ENCODE data around the gene CDKN2C. TPM values are rescaled to one million over a fixed set of nuclear protein-coding genes. Genes with fewer than 3 reads are reported as not detected.

The CDKN2C gene
- total and polyA plus RNA-seq, 9 donors, result 10.7 to 18.6 (median 15.9) TPM

GRCh38 chr1:51019811-51020210 is 49.8 kb downstream of the CDKN2C start:
- Histone ChIP-seq H3K4me3 (ENCODE audit: low read length) (no peak overlapping the region), H3K27me3 (ENCODE audit: control insufficient read depth, insufficient read depth, low read length) (no peaks in the 10 kb centered on the region), H3K27ac (ENCODE audit: low read length) (no peak overlapping the region), H3K9me3 (replicated peaks; ENCODE audit: control insufficient read depth, low read depth, low read length) (no peaks in the 10 kb centered on the region), H3K4me1 (ENCODE audit: control insufficient read depth, insufficient read depth, low read length) (no peaks in the 10 kb centered on the region), H3K36me3 (ENCODE audit: control insufficient read depth, insufficient read depth, low read length) (no peaks in the 10 kb centered on the region)
- peak; percentile 80 for DNase-seq

Other genes starting within 250 kb of the CDKN2C start
- gene FAF1, start 10.0 kb upstream of the CDKN2C start, total RNA-seq, result 51.7 TPM
- gene FAF1, start 10.0 kb upstream of the CDKN2C start, polyA plus RNA-seq (ENCODE audit: insufficient read depth in 1 of 8, insufficient read length in 8 of 8, low replicate concordance in 1 of 8), result 10 to 100 TPM; 35.6 to 39.7 (median 38.5) TPM
- gene C1orf185, start 132.0 kb downstream of the CDKN2C start, total RNA-seq, result not detected
- gene C1orf185, start 132.0 kb downstream of the CDKN2C start, polyA plus RNA-seq (ENCODE audit: insufficient read depth in 1 of 8, insufficient read length in 8 of 8, low replicate concordance in 1 of 8), result not detected

Measured in muscle of leg (tissue), 10 donors.